ENCODE measurements around the gene STARD3NL.
"Not testable (repeated sequence)": the region's sequence is repeated elsewhere in the genome, so short reads cannot be mapped to it uniquely, and the experiment has no call there.

Gene STARD3NL

DNA sequence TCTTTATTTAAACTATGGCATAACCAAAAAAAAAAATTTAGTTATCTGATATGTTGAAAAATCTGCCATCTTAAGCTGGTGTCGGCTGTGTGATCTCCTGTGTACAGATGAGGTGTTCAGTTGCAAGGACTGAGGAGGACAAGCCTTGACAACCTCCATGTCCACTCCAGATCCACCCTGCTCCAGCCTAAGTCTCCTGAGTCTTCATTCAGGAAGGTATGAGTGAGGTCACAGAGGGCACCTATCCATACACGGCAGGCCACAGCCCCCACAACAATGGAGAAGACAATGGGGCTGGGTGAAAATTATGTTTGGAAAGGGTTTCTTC is 79.3 kb downstream of the STARD3NL start:
- H3K4me3 ChIP-seq (ENCODE audit: low read length), result no peak overlapping the region
- no peak for TF ChIP-seq ZNF274 (IDR thresholded peaks at IDR 0.05; ENCODE audit: low read depth, low read length)

DNA sequence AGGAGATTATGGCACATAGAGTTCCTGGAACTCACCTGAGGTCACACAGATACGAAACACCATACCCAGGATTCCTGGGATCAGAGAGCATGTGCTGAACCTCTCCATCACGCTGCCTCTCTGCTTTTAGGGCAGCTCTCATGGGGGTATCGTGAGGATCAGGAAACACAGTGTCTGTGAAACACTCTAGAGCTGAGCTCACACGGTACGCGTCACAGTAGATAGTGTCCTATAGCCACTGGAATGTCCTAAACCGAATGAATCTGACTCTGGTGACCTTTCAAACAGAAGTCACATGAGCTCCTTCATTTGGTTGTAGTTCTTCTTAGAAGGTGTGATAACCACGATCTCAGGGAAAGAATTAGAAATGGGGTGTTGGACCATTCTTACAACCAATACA is 81.1 kb downstream of the STARD3NL start:
- H3K4me3 ChIP-seq (ENCODE audit: low read length), result not testable (repeated sequence)

DNA sequence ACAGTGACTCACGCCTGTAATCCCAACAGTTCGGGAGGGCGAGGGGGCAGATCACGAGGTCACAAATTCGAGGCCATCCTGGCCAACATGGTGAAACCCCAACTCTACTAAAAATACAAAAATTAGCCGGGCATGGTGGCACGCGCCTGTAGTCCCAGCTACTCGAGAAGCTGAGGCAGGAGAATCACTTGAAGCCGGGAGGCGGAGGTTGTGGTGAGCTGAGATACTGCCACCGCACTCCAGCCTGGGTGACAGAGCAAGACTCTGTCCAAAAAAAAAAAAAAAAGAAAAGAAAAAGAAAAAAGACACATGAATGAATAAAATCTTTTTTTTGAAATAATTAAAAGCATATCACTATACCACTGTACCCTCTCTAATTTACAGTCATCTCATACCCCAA is 83.6 kb downstream of the STARD3NL start:
- not testable (repeated sequence) for H3K4me3 ChIP-seq (ENCODE audit: low read length)

DNA sequence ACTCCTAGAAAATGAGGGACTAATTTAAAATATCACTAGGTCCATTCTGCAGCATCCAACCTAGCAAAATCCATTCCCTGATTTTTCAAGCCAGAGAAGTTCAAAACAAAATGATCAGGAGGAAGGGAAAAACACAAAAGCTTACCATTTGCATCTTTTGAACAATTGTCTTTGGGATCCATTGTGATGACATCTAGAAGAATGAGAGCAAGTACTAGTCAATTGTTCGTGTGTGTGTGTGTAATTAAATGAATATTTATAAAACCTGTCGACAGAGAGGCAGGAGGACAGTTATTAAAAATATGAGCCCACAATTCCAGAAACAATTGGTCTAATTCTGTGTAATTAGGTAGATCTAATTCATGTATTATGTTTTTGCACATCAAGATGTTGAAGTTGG is 84.0 kb downstream of the STARD3NL start:
- not testable (repeated sequence) for H3K4me3 ChIP-seq (ENCODE audit: low read length)

DNA sequence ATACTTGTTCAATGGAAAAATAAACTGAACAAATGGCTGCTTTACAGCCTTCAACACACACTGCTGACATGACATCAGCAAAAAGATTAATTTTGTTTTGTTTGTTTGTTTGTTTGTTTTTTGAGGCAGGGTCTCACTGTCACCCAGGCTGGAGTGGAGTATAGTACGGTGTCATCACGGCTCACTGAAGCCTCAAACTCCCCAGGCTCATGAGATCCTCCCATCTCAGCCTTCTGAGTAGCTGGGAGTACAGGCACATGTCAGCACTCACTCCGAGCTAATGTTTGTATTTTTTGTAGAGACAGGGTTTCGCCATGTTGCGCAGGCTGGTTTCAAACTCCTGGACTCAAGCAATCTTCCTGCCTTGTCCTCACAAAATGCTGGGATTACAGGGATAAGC is 84.5 kb downstream of the STARD3NL start:
- no peak overlapping the region for H3K4me3 ChIP-seq (ENCODE audit: low read length)
- TF ChIP-seq ZNF274 (IDR thresholded peaks at IDR 0.05; ENCODE audit: low read depth, low read length), result no peak

DNA sequence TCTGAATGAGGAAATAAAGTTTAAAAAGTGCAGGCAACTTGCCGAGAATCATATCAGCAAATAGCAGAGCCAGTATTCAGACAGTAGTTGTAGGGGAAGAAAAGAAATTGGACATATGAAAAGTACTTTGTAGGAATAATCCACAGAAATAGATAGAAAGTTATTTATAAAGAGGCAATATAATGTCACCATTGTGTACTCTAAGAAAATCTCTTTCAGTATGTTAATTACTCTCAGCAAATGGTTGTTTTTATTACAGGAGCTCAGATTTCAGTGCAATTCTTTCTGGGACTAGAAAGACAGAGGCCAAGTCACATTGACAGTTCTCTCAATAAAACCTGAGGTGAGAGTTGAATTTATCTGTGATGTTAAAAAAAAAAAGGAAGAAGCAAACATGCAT is 85.2 kb downstream of the STARD3NL start:
- H3K4me3 ChIP-seq (ENCODE audit: low read length), result not testable (repeated sequence)

DNA sequence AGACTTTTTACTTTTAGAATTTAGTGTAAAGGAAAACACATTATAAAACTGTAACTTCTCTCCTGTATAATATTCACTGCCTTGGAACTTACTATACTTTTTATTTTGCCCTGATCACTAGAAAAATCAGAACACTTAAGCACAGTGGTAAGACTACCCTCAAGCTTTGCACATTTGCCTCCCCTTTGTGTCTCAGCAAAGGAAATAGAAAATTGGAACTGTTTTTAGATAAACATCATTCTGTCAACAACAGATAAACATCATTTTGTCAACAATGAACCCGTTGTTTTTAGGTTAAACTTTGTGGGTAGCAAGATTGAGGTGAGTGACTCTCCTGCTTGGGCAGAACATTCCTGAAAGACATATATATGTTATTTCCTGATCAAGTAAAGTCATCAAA is 86.6 kb downstream of the STARD3NL start:
- H3K4me3 ChIP-seq (ENCODE audit: low read length), result not testable (repeated sequence)

DNA sequence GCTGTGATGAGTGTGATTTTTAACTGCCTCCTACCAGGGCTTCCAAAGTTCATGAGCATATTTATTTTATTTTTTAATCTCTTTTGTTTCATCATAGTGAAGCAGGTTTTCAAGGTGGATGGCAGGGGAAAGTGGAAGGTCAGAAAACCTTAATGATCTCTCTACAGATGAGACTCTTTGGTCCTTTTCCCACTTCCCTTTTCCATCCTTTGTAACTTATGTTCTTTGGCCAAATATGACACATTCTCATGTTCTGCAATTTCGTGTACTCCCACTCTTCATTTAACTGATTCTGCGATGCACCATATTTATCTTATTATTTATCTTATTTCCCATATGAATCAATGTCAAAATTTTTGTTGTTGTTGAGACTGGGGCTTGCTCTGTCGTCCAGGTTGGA is 87.9 kb downstream of the STARD3NL start:
- not testable (repeated sequence) for H3K4me3 ChIP-seq (ENCODE audit: low read length)

DNA sequence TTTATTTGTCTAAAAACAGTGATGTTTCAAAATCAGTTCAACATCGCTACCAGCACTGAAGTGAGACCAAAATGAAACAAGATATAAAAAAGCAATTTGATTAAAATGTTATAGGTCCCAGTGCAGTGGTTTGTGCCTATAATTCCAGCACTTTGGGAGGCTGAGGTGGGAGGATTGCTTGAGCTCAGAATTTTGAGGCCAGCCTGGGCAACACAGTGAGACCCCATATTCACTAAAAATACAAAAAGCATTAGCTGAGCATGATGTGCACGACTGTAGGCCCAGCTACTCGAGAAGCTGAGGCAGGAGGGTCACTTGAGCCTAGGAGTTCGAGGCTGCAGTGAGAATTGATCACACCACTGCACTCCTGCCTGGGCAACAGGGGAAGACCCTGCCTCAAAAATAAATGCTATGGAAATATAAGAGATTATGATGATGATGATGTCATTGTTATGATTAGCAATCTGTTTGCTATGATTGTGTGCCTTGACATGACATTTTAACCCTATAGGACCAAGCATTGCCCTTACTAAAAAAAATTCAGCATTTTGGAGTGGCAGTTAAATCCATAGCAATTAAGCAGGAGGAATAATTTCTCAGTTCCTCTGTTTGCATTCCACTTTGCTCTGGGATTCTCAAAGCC is 91.8 kb downstream of the STARD3NL start:
- not testable (repeated sequence) for H3K4me3 ChIP-seq (ENCODE audit: low read length)

DNA sequence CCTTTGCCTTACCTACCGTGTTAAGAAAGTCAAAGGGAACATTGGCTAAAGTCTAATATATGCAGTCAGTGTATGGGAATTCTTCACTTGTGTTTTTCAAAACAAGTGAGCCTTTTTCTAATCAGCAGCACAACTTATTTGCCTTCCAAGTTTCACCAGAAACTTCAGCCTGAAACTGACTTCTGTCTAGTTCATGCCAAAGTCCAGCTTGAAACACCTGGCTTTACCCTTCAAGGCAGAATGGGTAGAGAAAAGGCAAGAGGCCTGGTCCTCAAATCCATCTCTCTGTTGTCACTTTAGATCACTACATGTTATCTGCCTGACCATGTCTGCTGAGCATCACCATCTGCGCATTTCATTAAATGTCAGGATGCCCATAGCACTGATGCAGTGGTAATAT is 92.4 kb downstream of the STARD3NL start:
- not testable (repeated sequence) for H3K4me3 ChIP-seq (ENCODE audit: low read length)

DNA sequence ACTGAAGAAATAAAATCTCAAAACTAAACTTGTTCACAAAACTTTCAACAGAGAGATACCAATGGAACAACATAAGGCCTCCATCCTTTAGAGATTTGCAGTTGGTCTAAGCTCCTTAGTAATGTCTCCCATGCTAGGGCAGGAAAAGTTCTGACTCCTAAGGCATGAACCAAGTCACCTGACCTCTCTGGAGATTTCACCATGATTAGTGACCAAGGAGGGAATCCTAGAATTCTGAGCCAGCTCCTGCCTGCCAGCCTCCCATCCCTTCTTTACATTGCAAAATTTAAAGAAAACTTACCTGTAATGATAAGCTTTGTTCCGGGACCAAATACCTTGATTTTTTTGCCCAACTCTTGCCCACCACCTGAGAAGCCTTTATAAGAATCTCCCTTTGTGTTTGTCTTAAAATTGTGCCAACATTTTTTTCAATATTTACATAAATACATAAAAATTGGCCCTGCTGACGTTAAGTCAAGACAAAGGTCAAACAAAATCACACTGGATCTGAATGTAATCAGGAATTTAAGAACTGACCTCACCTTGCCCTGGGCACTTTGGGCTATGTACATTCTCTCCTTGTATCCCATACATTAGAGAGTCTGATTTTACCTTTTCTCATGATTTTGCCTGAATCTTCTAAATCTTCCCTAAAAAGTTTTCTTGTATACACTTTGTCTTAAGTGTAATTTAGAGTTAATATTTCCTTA is 95.4 kb downstream of the STARD3NL start, which contains the start of gene TARP:
TARP (minus strand) TSS at position 351 of the 710 bp plus-strand sequence.
- H3K4me3 ChIP-seq (ENCODE audit: low read length), result no peak within 1 kb of the TSS
- no peak for TF ChIP-seq ZNF274 (IDR thresholded peaks at IDR 0.05; ENCODE audit: low read depth, low read length)

DNA sequence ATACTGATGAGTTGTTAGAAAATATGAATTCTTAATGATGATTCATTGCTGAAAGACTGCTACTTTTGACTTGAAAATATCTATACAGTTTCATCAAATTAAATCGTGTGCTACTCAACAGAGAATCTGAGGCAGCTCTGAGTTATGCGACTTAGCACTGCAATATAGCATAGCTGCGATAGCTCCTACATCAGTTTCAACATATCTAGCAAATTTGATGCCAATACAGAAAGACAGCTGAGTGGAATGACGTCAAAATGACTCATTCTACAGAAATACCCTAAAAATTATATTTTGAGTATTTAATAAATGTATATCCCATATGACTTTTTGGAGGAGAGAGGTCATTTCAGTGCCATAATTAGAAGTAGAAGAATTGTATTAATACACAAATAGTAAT is 96.4 kb downstream of the STARD3NL start:
- H3K4me3 ChIP-seq (ENCODE audit: low read length), result no peak overlapping the region
- no peak for TF ChIP-seq ZNF274 (IDR thresholded peaks at IDR 0.05; ENCODE audit: low read depth, low read length)

DNA sequence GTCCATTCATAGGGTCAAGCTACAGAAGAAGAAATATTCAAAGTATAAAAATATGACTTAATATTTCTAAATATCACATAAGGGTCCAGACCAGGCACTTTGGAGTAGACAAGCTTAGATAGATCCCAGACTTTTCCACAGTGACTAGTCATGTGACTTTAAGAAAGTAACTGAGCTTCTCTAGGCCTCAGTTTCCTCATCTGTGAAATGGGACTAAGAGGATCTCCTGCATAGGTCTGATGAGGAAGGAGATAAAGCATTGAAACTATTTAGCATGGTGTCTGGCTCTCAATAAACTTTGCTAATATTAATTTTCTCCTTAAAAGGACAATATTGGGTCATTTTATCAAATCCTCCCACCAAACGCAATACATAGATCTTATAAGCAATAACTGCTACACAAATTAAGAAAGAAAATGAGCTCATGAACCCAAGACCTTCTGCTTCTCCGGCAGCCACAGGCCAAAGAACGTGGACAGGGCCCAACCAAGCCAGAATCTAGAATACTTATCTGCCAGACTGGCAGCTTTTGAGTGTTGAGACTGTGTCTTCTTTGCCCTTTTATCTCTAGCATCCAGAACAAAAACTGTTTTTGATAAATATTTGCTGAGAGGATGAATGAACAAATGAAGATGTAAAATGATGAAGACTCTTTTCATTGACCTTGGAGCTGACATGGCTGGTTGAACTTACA is 97.0 kb downstream of the STARD3NL start:
- no peak for TF ChIP-seq ZNF274 (IDR thresholded peaks at IDR 0.05; ENCODE audit: low read depth, low read length)
- no peak overlapping the region for H3K4me3 ChIP-seq (ENCODE audit: low read length)

DNA sequence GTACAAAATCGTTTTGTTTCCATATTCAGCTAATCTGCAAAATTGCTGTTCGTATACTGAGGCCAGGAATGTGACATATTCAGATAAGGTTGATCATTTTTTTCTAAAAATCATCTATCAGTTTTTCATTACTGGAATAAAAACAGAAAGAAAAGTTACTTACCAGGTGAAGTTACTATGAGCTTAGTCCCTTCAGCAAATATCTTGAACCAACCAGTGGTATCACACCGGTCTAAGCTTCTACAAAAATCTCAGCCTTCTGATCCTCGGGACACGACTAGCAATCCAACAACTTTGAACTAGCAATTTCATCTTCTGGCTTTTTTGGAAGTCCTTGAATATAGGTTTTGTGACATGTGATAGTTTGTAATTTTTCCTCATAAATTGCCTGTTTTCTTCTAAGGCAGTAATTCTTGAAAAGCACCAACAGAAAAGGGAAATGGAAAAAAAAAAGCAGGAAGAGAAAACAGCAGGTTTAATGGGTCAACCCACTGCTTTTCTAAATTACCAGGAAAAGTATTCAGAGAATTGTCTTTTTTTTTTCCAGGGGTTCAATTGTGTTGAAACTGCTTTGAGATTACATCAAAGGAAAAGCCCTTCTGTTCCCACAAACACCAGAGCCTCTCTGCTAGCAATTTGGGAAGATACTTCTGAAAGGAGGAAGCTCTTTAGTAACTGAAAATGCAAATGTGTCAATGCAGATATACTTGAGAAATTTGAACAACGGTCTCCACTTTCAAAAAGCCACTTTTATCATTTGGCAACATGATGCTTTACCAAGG is 98.2 kb downstream of the STARD3NL start:
- TF ChIP-seq ZNF274 (IDR thresholded peaks at IDR 0.05; ENCODE audit: low read depth, low read length), result no peak
- no peak overlapping the region for H3K4me3 ChIP-seq (ENCODE audit: low read length)

DNA sequence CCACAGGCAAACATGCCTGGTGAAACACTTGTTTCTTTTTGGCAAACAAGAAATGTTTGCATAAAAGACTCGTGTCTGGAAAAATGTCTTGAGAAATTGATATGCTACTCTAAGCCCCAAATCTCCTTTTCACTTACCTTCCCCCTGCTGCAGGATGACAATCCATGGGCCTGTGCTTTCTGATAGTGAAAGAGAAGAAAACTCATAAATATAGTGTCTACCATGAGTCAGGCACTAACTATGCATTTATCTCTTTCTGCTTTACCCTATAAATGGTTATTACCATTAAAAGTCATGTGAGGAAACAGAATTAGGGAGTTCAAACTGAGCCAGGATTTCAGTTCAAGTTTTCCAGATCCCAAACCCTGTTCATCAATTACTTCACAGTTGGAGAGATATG is 102.0 kb downstream of the STARD3NL start:
- no peak for TF ChIP-seq ZNF274 (IDR thresholded peaks at IDR 0.05; ENCODE audit: low read depth, low read length)
- no peak overlapping the region for H3K4me3 ChIP-seq (ENCODE audit: low read length)
